Calu3 (cell line): ENCODE measurements around the gene ING2. TPM values are rescaled to one million over a fixed set of nuclear protein-coding genes. Genes with fewer than 3 reads are reported as not detected.

ENCODE experiments used
- BruUV-seq: library from RNA; stranded (reverse); fragments of 400-500 nt; replicated peaks from 2 replicates; lab custom pipeline; 2021; lab: Mats Ljungman, UMichigan
- CTCF ChIA-PET: fragments of 300-600 bp; sonication (Branson Sonifier 250); formaldehyde crosslinking; loops from one replicate; lab custom pipeline; 2022; ENCODE audit warnings: antibody characterized with exemption; lab: Charles Lee
- DNase-seq: peaks from one replicate; pipeline ENCODE4 v3.0.0; 2022
- H3K27ac Mint-ChIP-seq: one replicate; pipeline ENCODE4 v1.8.0; 2022; ENCODE audit warnings: mixed read lengths; ENCODE audit not compliant: unreplicated experiment
- H3K27me3 Mint-ChIP-seq: one replicate; pipeline ENCODE4 v1.8.0; 2022; ENCODE audit warnings: mixed read lengths; ENCODE audit not compliant: unreplicated experiment
- H3K36me3 Mint-ChIP-seq: one replicate; pipeline ENCODE4 v1.8.0; 2022; ENCODE audit warnings: mild to moderate bottlenecking, moderate library complexity, mixed read lengths; ENCODE audit not compliant: insufficient read depth, unreplicated experiment
- H3K4me1 Mint-ChIP-seq: one replicate; pipeline ENCODE4 v1.8.0; 2022; ENCODE audit warnings: mild to moderate bottlenecking, low read depth, mixed read lengths; ENCODE audit not compliant: unreplicated experiment
- H3K4me3 Mint-ChIP-seq: one replicate; pipeline ENCODE4 v1.8.0; 2022; ENCODE audit warnings: mild to moderate bottlenecking, low read depth, moderate library complexity, mixed read lengths; ENCODE audit not compliant: unreplicated experiment
- H3K9me3 Mint-ChIP-seq: one replicate; pipeline ENCODE4 v1.8.0; 2022; ENCODE audit warnings: low read depth, mixed read lengths; ENCODE audit not compliant: unreplicated experiment
- CTCF ChIP-seq: fragments of 200-600 bp; IDR thresholded peaks from one replicate; pipeline ENCODE4 v1.8.0; 2022; ENCODE audit warnings: antibody characterized with exemption; ENCODE audit not compliant: unreplicated experiment
- intact Hi-C: fragments of 100-400 bp; cut with micrococcal nuclease; formaldehyde crosslinking; loops from one replicate; pipeline ENCODE4 v1.10.0; 2022; ENCODE audit not compliant: unreplicated experiment
- total RNA-seq: library from RNA; stranded (reverse); gene quantifications from 2 replicates; pipeline ENCODE4 v1.2.3, GENCODE V29; 2022

ING2 gene
- total RNA-seq, 1 experiment from 2014 or later: 12.1 TPM

GRCh38 chr4:183540410-183541009 lies 35.7 kb downstream of the ING2 start:
- Mint-ChIP-seq H3K9me3 (peaks cover 9% of the 10 kb centered on the region), H3K27me3 (peaks cover 15% of the 10 kb centered on the region), H3K4me3 (no peak overlapping the region), H3K36me3 (no peaks in the 10 kb centered on the region), H3K27ac (no peak overlapping the region), H3K4me1 (no peaks in the 10 kb centered on the region)
- no TSS peak for BruUV-seq
- TF ChIP-seq CTCF: no peak
- CTCF ChIA-PET: interaction anchor here (0.6 kb wide), 1 partner anchor 240 kb away, joined by 6 read pairs; no protein-coding TSS in a partner anchor
- DNase-seq: no peak
- intact Hi-C loops: no loop called here

GRCh38 chr4:183541010-183541751 lies 36.3 kb downstream of the ING2 start:
- intact Hi-C loops: no loop called here
- TF ChIP-seq CTCF: no peak
- Mint-ChIP-seq H3K4me1 (no peaks in the 10 kb centered on the region), H3K36me3 (no peaks in the 10 kb centered on the region), H3K9me3 (peaks cover 9% of the 10 kb centered on the region), H3K27ac (no peak overlapping the region), H3K27me3 (peaks cover 15% of the 10 kb centered on the region), H3K4me3 (no peak overlapping the region)
- CTCF ChIA-PET: interaction anchor here (0.6 kb wide), 1 partner anchor 240 kb away, joined by 6 read pairs; no protein-coding TSS in a partner anchor
- DNase-seq: no peak
- BruUV-seq: no TSS peak

- no peak overlapping the region for H3K4me3 Mint-ChIP-seq
- no peaks in the 10 kb centered on the region for H3K36me3 Mint-ChIP-seq
- TF ChIP-seq CTCF: no peak
- H3K4me1 Mint-ChIP-seq: no peaks in the 10 kb centered on the region
- no peak for DNase-seq
- H3K27me3 Mint-ChIP-seq: peaks cover 15% of the 10 kb centered on the region
- H3K9me3 Mint-ChIP-seq: peaks cover 9% of the 10 kb centered on the region
- H3K27ac Mint-ChIP-seq: no peak overlapping the region
- CTCF ChIA-PET: interaction anchor here (0.6 kb wide), 1 partner anchor 197 kb away, joined by 4 read pairs; no protein-coding TSS in a partner anchor
- intact Hi-C loops: no loop called here
- no TSS peak for BruUV-seq
Measured at GRCh38 chr4:183541752-183542040, 36.8 kb downstream of the ING2 start.

- CTCF ChIA-PET: no interaction called here
- H3K4me1 Mint-ChIP-seq: no peaks in the 10 kb centered on the region
- H3K36me3 Mint-ChIP-seq: no peaks in the 10 kb centered on the region
- no peak for TF ChIP-seq CTCF
- no TSS peak for BruUV-seq
- H3K4me3 Mint-ChIP-seq: no peak overlapping the region
- DNase-seq: no peak
- intact Hi-C loops: no loop called here
- peaks cover 9% of the 10 kb centered on the region for H3K9me3 Mint-ChIP-seq
- no peak overlapping the region for H3K27ac Mint-ChIP-seq
- H3K27me3 Mint-ChIP-seq: peaks cover 15% of the 10 kb centered on the region
Measured at GRCh38 chr4:183543435-183543834, 38.6 kb downstream of the ING2 start.
